ENCODE measurements around the gene OR56A5.

The OR56A5 gene

DNA sequence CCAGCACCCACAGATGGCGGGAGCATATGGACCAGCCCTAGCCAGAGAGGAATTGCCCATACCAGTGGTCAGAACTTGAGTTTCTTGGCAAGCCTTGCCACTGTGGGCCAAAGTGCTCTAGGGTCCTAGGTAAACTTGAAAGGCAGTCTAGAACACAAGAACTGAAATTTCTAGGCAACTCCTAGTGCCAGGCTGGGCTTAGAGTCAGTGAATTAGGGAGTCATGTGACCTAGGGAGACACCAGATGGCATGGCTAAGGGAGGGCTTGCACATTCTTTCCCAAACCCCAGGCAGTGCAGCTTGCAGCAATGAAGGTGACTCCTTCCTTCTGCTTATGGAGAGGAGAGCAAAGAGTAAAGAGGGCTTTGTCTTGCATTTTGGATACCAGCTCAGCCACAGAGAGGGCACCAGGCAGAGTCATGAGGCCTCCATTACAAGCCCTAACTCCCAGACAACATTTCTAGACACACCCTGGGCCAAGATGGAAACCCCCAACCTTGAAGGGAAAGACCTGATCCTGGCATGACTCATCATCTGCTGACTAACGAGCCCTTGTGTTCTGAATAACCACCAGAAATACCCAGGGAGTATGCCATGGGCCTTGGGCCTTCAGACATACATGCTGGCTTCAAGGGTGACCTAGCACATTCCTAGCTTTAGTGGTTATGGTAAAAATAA lies 45.4 kb downstream of the OR56A5 start:
- no peaks in the 10 kb centered on the region for H3K36me3 ChIP-seq
- TF ChIP-seq, protein P1, sequence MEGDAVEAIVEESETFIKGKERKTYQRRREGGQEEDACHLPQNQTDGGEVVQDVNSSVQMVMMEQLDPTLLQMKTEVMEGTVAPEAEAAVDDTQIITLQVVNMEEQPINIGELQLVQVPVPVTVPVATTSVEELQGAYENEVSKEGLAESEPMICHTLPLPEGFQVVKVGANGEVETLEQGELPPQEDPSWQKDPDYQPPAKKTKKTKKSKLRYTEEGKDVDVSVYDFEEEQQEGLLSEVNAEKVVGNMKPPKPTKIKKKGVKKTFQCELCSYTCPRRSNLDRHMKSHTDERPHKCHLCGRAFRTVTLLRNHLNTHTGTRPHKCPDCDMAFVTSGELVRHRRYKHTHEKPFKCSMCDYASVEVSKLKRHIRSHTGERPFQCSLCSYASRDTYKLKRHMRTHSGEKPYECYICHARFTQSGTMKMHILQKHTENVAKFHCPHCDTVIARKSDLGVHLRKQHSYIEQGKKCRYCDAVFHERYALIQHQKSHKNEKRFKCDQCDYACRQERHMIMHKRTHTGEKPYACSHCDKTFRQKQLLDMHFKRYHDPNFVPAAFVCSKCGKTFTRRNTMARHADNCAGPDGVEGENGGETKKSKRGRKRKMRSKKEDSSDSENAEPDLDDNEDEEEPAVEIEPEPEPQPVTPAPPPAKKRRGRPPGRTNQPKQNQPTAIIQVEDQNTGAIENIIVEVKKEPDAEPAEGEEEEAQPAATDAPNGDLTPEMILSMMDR (IDR thresholded peaks at IDR 0.05; ENCODE audit: low read depth, low read length) = no peak
- no peaks in the 10 kb centered on the region for H3K27me3 ChIP-seq
- H3K4me3 ChIP-seq (ENCODE audit: low read depth, low read length) = no peak overlapping the region
- no peak for DNase-seq
- H3K9me3 ChIP-seq = no peaks in the 10 kb centered on the region
- H3K4me1 ChIP-seq = no peaks in the 10 kb centered on the region

Measured in BE2C (cell line).